Suprapubic skin (tissue), 4 donors: ENCODE results near the gene TMPRSS6.

Source experiments
- CTCF ChIP-seq, 2 donors: fragments of 200-600 bp in 1 of 2; fragments of 450-650 bp in 1 of 2; sonication (generic) in 1 of 2; IDR thresholded peaks; one replicate each; pipeline ENCODE4 v1.5.1; 2016 to 2019; ENCODE audit warnings: antibody characterized with exemption in 2 of 2, mild to moderate bottlenecking in 1 of 2, moderate library complexity in 1 of 2
- EP300 ChIP-seq: sonication (generic); formaldehyde crosslinking; IDR thresholded peaks from one replicate; pipeline ENCODE4 v1.6.1; 2017; ENCODE audit warnings: antibody characterized with exemption
- POLR2A ChIP-seq, 2 donors: fragments of 450-650 bp; IDR thresholded peaks; one replicate each; pipeline ENCODE4 v1.6.1; 2017; ENCODE audit warnings: antibody characterized with exemption in 2 of 2, mild to moderate bottlenecking in 2 of 2, moderate library complexity in 2 of 2
- POLR2AphosphoS5 ChIP-seq, 3 donors: sonication (generic); formaldehyde crosslinking; IDR thresholded peaks; one replicate each; pipeline ENCODE4 v1.6.1; 2017; ENCODE audit warnings: antibody characterized with exemption in 3 of 3

GRCh38 chr22:37092997-37093396 is 16.5 kb downstream of the TMPRSS6 start:
- no peak for TF ChIP-seq POLR2A (IDR thresholded peaks at IDR 0.05)
- no peak for TF ChIP-seq EP300
- TF ChIP-seq CTCF (IDR thresholded peaks at IDR 0.05), result no peak
- no peak for TF ChIP-seq POLR2AphosphoS5 (IDR thresholded peaks at IDR 0.05)
